Measurements from ENCODE around the gene RABGGTA. TPM values are rescaled to one million over a fixed set of nuclear protein-coding genes. Genes with fewer than 3 reads are reported as not detected.

RABGGTA gene
- total RNA-seq, 1 donor from 2014 or later, result 70.5 TPM

DNA sequence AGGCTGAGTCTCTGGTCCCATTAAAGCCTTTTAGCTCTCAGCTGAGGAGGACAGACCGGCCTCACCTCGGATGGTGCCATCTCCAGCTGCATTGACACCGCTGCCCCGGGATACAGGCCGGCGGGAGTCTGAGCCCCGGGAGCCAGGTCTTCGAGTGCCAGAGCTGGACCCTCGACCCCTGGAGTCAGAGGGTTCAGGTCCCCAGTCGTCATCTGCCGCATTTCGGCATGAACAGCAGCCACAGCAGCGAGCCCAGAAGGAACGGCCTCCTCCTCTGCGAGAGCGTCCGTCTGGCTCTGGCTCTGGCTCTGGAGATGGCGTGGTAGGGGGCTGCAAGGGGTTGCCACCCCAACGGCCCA lies 9.4 kb downstream of the RABGGTA start:
- Mint-ChIP-seq H3K4me3 (no peak overlapping the region), H3K27ac (no peak overlapping the region), H3K9me3 (no peaks in the 10 kb centered on the region), H3K27me3 (no peaks in the 10 kb centered on the region), H3K36me3 (ENCODE audit: low read depth) (peaks cover 42% of the 10 kb centered on the region), H3K4me1 (no peaks in the 10 kb centered on the region)
- TF ChIP-seq CTCF (IDR thresholded peaks at IDR 0.05), result no peak
- no peak for ATAC-seq (ENCODE audit: low read depth)
- ChIA-PET POLR2A (interaction anchor here (1.8 kb wide), 1 partner anchor 9 kb away, joined by 7 read pairs; the partner anchor contains the start of gene RABGGTA), CTCF (no interaction called here)
- intact Hi-C loops (cut with micrococcal nuclease), result no loop called here
- DNase-seq, result no peak

- Mint-ChIP-seq H3K36me3 (ENCODE audit: low read depth) (peaks cover 37% of the 10 kb centered on the region), H3K9me3 (no peaks in the 10 kb centered on the region), H3K4me1 (no peaks in the 10 kb centered on the region), H3K27ac (no peak overlapping the region), H3K27me3 (no peaks in the 10 kb centered on the region), H3K4me3 (no peak overlapping the region)
- ChIA-PET CTCF (no interaction called here), POLR2A (interaction anchor here (1.8 kb wide), 1 partner anchor 10 kb away, joined by 7 read pairs; the partner anchor contains the start of gene RABGGTA)
- TF ChIP-seq CTCF (IDR thresholded peaks at IDR 0.05), result no peak
- intact Hi-C loops (cut with micrococcal nuclease), result no loop called here
- no peak for DNase-seq
- no peak for ATAC-seq (ENCODE audit: low read depth)
Measured at GRCh38 chr14:24261256-24261968, 10.0 kb downstream of the RABGGTA start.

- ChIA-PET POLR2A (no interaction called here), CTCF (no interaction called here)
- no peaks in the 10 kb centered on the region for H3K4me1 Mint-ChIP-seq
- ATAC-seq (ENCODE audit: low read depth), result no peak
- no peaks in the 10 kb centered on the region for H3K27me3 Mint-ChIP-seq
- no peak overlapping the region for H3K4me3 Mint-ChIP-seq
- peaks cover 32% of the 10 kb centered on the region for H3K36me3 Mint-ChIP-seq (ENCODE audit: low read depth)
- TF ChIP-seq CTCF (IDR thresholded peaks at IDR 0.05), result no peak
- DNase-seq, result no peak
- no peaks in the 10 kb centered on the region for H3K9me3 Mint-ChIP-seq
- intact Hi-C loops (cut with micrococcal nuclease), result no loop called here
- H3K27ac Mint-ChIP-seq, result no peak overlapping the region
Measured at GRCh38 chr14:24260780-24261157, 10.6 kb downstream of the RABGGTA start.

- Mint-ChIP-seq H3K27ac (no peak overlapping the region), H3K27me3 (no peaks in the 10 kb centered on the region), H3K4me1 (no peaks in the 10 kb centered on the region), H3K36me3 (ENCODE audit: low read depth) (peaks cover 37% of the 10 kb centered on the region), H3K9me3 (no peaks in the 10 kb centered on the region), H3K4me3 (no peak overlapping the region)
- no peak for TF ChIP-seq CTCF (IDR thresholded peaks at IDR 0.05)
- ChIA-PET POLR2A (no interaction called here), CTCF (no interaction called here)
- DNase-seq (no peak), ATAC-seq (ENCODE audit: low read depth) (no peak)
- intact Hi-C loops (cut with micrococcal nuclease), result no loop called here
Measured at GRCh38 chr14:24260026-24260779, 11.2 kb downstream of the RABGGTA start.

DNA sequence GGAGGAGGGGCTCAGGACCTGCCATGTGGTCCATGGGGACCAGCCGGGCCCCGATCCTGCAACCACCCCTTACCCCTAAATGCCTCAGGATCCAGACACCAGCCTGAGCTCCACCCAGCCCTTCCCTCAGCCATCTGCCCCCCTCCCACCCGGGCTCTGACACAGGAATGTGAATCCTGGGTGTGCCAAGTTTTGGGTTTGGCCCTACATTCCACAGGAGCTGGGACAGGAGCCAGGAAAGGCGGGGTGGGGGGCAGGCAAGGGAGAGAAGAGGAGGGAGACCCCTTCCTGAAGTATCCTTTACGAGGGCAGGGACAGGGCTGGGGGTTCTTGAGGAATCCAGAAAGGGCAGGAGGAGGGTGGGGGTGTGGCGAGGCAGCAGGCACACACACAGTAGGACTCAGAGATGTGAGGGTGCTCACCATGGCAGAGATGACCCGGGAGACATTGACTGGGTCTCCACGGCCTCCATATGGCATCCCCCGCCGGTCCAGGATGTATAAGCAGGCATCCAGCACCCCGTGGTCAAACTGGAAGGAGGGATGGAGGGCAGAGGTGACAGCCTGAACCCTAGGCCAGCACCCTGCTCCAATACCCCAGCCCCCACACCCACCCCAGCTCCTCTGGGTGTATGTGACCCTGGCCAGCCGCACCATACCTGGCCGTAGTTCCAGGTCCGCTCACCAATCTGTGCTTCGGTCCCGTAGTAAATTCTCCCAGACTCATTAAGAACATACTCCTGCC lies 11.9 kb downstream of the RABGGTA start:
- no peak overlapping the region for H3K27ac Mint-ChIP-seq
- H3K4me3 Mint-ChIP-seq, result no peak overlapping the region
- intact Hi-C loops (cut with micrococcal nuclease), result no loop called here
- DNase-seq, result no peak
- no peaks in the 10 kb centered on the region for H3K9me3 Mint-ChIP-seq
- H3K36me3 Mint-ChIP-seq (ENCODE audit: low read depth), result peaks cover 34% of the 10 kb centered on the region
- H3K4me1 Mint-ChIP-seq, result no peaks in the 10 kb centered on the region
- TF ChIP-seq CTCF (IDR thresholded peaks at IDR 0.05), result no peak
- ATAC-seq (ENCODE audit: low read depth), result no peak
- ChIA-PET POLR2A (no interaction called here), CTCF (interaction anchor here (1.5 kb wide), 1 partner anchor 17 kb away, joined by 5 read pairs; the partner anchor contains the start of gene TINF2)
- H3K27me3 Mint-ChIP-seq, result no peaks in the 10 kb centered on the region

Data from activated B cell treated with CpG ODN at 0.5 μM for 24 hours (primary cell).